HL-60/S4 (cell line): ENCODE data around the gene BMPR1B.
"Not testable (repeated sequence)": the region's sequence is repeated elsewhere in the genome, so short reads cannot be mapped to it uniquely, and the experiment has no call there.

Source experiments
- in situ Hi-C: fragments of 300-500 bp; cut with MboI; formaldehyde crosslinking; loops from 2 replicates; pipeline ENCODE4 v1.14.3; 2022; ENCODE audit warnings: low sequenced_read_pairs

Gene BMPR1B

DNA sequence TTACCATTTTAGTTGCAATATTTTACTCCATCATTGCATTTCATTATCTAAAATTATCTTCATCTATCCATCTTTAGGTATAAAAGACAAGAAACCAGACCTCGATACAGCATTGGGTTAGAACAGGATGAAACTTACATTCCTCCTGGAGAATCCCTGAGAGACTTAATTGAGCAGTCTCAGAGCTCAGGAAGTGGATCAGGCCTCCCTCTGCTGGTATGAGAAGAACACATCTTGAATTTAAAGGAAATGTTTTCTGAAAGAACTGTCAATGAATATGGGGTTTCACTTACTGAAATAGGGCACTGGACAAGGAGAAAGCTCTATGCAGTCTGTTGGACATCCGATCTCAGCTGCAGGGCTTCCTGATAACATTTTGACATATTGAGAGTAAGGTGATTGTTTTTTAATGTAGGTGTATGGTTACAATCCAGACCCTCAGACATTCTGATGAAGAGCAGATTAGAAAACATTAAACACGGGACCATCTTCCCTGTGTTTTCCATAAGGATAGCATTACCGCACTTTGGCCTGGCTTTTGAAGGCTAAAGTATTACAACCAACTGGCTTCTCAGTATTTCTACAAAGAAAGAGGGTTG, 367.2 kb downstream of the BMPR1B start:
- in situ Hi-C loops: no loop called here

- in situ Hi-C loops: no loop called here
Observed at GRCh38 chr4:95129031-95129430, 371.3 kb downstream of the BMPR1B start.

- in situ Hi-C loops: no loop called here
Observed at GRCh38 chr4:95129821-95130311, 372.1 kb downstream of the BMPR1B start.

GRCh38 chr4:95134016-95134415, 376.3 kb downstream of the BMPR1B start:
- in situ Hi-C loops: not testable (repeated sequence)

DNA sequence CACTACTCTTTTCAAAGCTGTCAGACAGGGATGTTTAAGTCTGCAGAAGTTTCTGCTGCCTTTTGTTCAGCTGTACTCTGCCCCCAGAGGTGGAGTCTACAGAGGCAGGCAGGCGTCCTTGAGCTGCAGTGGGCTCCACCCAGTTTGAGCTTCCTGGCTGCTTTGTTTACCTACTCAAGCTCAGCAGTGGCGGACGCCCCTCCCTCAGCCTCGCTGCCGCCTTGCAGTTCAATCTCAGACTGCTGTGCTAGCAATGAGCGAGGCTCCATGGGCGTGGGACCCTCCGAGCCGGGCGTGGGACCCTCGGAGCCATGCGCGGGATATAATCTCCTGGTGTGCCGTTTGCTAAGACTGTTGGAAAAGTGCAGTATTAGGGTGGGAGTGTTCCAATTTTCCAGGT, 381.7 kb downstream of the BMPR1B start:
- in situ Hi-C loops: not testable (repeated sequence)

- in situ Hi-C loops: no loop called here
Observed at GRCh38 chr4:95141361-95141760, 383.6 kb downstream of the BMPR1B start.

GRCh38 chr4:95142932-95143331, 385.2 kb downstream of the BMPR1B start:
- in situ Hi-C loops: no loop called here

DNA sequence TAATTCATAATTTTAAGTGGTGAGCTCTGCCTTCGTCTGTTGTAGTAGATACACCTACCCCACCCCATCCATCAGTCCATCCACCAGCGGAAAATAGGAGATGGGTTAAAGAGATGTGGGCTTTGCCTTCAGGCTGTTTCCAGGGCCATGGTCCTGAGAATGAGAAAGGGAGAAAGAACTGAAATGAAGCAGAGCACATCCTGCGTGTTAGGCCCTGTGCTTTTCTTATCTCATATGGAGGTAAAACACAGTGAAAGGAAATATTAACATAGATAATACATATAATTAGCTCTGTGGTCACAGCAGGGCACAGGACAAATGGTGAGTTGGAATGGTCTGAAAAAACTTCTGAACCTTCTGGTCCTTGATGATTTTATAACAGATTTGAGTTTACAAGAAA, 393.5 kb downstream of the BMPR1B start:
- in situ Hi-C loops: loop anchor here (25.0 kb wide), 1 partner anchor 886 kb away; no protein-coding TSS in a partner anchor

GRCh38 chr4:95153182-95153581, 395.4 kb downstream of the BMPR1B start:
- in situ Hi-C loops: loop anchor here (25.0 kb wide), 1 partner anchor 884 kb away; no protein-coding TSS in a partner anchor

DNA sequence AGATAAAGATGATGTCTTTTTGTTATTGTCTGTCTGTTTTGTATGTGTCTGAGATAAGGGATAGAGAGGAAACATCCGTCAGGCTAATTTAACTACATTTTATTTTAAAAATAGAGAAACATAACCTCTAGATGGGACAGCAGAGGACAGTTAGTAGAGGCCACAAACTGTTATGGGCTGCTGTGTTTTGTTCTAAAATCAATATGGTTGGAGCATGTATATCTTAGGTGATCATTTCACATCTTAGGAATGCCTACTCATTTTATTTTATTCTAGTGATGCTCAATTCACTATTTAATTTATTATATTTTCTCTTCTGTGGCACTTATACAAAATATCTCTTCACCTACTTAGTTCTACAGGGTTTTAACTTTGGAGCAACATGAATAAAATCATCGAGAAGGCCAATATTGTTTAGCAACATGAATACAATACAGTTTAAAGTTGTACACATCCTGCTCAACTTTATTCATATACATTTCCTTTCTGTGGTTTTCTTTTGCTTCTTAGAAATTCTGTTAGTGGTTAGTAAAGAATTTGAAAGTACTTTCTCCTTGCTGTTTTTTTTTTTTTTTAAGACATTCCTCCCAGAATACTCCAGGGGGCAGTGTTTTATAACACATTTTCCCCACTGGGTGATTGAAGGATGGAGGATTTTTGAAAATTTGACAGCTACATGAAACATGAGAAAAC, 398.1 kb downstream of the BMPR1B start:
- in situ Hi-C loops: loop anchor here (25.0 kb wide), 1 partner anchor 881 kb away; no protein-coding TSS in a partner anchor

- in situ Hi-C loops: loop anchor here (25.0 kb wide), 1 partner anchor 881 kb away; no protein-coding TSS in a partner anchor
Observed at GRCh38 chr4:95156452-95156765, 398.7 kb downstream of the BMPR1B start.

DNA sequence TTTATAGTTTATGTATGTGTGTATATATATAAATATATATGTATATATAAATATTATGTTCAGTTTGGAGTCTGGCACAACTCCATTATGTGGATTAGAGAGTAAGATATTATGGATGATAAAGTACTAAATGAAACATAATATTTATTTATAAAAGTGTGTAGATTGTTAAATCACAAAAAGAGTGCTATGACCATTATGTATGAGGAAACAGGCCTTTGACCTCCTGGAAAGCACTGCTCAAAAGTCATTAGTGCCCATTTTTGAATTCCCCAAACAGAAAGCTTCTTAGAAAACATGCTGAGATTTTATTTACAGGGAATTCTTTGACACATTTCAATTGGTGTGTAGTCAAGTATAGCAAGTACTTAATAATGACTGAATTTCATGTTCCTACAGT, 399.8 kb downstream of the BMPR1B start:
- in situ Hi-C loops: loop anchor here (25.0 kb wide), 1 partner anchor 880 kb away; no protein-coding TSS in a partner anchor

DNA sequence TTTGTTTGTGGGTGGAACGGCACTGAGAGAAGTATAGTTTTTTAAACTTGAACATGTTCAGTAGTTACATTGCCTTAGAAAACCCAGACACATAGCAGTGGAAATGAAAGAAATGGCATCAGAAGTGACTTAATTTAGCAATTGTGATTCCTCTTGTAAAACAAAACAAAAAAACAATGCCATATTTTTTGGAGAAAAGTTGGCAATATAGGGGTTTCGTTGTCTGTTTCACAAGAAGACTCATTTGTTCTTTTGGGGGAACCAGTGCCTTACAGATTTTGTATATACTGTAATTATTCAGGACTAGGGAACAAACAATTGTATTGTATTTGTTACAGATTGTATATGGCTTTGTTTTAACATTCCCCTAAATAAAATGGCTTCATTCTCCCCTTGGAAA, 400.3 kb downstream of the BMPR1B start:
- in situ Hi-C loops: loop anchor here (25.0 kb wide), 1 partner anchor 879 kb away; no protein-coding TSS in a partner anchor

DNA sequence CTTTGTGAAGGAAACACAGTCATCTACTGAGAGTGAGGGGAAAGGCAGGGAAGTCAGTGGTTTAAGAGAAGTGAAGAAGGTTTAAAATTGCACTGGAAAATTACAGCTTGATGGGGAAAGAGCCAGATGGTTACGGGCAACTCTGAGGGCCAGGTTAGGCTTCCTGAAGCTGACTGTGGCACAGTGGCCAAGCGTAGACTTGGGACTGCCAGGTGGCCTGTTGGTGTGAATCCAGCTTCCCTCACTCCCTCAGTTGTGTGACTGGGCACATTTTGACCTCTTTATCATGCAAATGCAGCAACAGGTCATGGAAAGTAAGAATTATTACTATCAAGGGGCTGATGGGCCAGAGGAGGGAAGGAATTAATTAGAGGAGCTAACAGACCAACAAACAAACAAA, 400.9 kb downstream of the BMPR1B start:
- in situ Hi-C loops: loop anchor here (25.0 kb wide), 1 partner anchor 879 kb away; no protein-coding TSS in a partner anchor

DNA sequence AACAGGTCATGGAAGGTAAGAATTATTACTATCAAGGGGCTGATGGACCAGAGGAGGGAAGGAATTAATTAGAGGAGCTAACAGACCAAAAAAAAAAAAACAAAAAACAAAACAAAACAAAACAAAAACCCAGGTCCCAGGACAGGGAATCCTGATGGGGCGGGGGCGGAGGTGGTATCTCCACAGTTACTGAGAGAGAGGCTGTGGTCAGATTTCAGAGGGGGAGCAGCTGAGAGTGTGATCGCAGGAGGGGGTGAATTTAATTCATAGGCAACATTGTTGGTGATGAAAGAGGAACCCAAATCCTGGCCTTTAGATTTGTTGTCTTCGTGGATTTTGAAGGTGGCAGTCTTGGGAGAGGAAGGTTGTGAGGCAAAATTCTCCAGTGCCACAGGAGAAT, 401.6 kb downstream of the BMPR1B start:
- in situ Hi-C loops: loop anchor here (25.0 kb wide), 1 partner anchor 878 kb away; no protein-coding TSS in a partner anchor

DNA sequence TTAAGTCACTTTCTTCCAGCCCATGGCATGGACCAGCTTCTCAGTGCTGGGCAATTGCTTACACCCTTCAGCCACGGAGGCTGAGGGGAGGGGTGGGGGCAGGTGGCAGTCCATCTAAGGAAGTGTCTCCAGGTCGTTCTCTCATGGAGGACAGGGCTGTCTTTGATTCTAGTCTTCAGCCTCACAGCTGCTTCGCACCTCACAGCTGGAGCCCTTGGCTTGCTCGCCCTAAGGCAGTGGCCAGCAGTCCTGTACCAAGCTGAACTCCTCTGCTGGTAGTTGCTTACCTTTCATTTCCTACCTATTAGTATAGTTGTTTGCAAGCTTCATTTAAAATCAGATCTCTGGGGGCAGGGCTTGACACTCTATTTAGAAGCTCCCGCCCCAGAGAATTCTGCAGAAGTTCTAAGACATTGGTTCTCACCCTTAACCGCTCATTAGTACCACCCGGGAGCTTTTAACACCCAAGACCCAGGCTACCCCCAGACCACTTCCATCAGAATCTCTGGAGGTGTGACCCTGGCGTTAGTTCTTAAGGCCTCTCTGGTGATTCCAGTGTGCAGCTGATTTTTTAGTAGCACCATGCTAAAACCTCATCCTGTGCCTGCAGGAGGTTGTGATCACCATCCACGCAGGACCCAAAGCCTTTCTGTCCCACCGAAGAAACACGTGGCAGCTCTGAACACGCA, 404.2 kb downstream of the BMPR1B start:
- in situ Hi-C loops: loop anchor here (25.0 kb wide), 1 partner anchor 875 kb away; no protein-coding TSS in a partner anchor

GRCh38 chr4:95162867-95163266, 405.1 kb downstream of the BMPR1B start:
- in situ Hi-C loops: loop anchor here (25.0 kb wide), 1 partner anchor 874 kb away; no protein-coding TSS in a partner anchor

DNA sequence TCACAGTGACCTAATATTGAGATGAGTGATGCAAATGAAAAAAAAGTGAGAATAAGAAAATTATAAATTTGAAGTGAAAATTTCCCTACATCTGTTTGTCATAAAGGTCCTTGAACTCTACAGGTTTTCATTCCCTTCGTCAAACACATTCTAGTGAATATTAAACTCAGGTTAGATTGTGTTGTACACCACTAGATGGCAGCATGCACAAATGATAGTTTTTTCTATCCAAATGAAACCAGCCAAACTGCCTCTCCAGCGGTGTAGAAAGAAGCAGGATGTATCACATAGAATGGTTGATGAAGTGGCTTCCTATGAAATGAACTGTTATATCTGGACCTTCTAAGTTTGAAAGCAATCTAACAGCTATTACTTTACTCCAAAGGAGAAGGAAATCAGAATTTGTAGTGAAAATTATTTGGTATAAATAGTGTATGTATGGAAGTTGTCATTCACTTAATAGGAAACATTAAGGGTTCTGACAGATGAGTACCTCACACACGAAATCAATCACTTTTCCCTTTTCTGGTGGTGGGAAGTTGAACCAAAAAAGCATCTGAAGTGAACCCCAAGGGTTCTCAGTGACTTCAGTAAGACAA, 408.3 kb downstream of the BMPR1B start:
- in situ Hi-C loops: loop anchor here (25.0 kb wide), 1 partner anchor 871 kb away; no protein-coding TSS in a partner anchor

GRCh38 chr4:95167805-95168204, 410.1 kb downstream of the BMPR1B start:
- in situ Hi-C loops: loop anchor here (25.0 kb wide), 1 partner anchor 869 kb away; no protein-coding TSS in a partner anchor

- in situ Hi-C loops: loop anchor here (25.0 kb wide), 1 partner anchor 867 kb away; no protein-coding TSS in a partner anchor
Observed at GRCh38 chr4:95170176-95170575, 412.4 kb downstream of the BMPR1B start.

DNA sequence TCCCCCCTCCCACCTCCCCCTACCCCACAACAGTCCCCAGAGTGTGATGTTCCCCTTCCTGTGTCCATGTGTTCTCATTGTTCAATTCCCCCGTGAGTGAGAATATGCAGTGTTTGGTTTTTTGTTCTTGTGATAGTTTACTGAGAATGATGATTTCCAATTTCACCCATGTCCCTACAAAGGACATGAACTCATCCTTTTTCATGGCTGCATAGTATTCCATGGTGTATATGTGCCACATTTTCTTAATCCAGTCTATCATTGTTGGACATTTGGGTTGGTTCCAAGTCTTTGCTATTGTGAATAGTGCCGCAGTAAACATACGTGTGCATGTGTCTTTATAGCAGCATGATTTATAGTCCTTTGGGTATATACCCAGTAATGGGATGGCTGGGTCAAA, 413.6 kb downstream of the BMPR1B start:
- in situ Hi-C loops: loop anchor here (25.0 kb wide), 1 partner anchor 866 kb away; no protein-coding TSS in a partner anchor
